ENCODE results near the gene TMEM269. TPM values are rescaled to one million over a fixed set of nuclear protein-coding genes. Genes with fewer than 3 reads are reported as not detected.

TMEM269 gene
- total and polyA plus RNA-seq, 5 experiments from 2014 or later = 0.06 to 1.0 (median 0.49) TPM; not detected in 2

DNA sequence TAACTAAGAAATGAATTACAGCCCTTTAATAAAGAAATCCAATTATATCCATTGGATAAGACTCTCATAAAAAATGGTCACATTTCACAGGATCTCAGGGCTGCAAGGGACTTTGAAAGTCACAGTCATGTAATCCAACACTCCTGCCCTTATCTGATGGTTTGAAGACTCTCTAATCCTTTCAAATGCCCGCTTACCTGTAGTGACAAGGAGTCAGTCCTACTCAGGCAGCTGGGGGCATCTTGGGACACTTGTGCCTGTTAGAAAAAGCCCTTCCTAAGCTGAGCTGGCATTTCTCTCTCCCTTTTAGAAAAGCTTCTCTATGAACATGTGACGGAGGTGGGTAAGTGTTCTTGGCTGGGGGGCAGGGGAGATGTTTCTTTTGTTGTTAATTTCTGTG lies 50.6 kb downstream of the TMEM269 start:
- H3K4me3 Mint-ChIP-seq = no peak overlapping the region
- ATAC-seq = no peak
- H3K27ac Mint-ChIP-seq = peak overlapping the region in 1 of 10 donors; percentile 33
- H3K4me1 Mint-ChIP-seq = peaks cover 0 to 3% (median 1%) of the 10 kb centered on the region in 4 donors
- no peak for DNase-seq
- peaks cover 0 to 7% (median 0%) of the 10 kb centered on the region in 3 donors for H3K36me3 Mint-ChIP-seq
- H3K27me3 Mint-ChIP-seq = no peaks in the 10 kb centered on the region
- no peaks in the 10 kb centered on the region for H3K9me3 Mint-ChIP-seq
- POLR2A ChIA-PET = no interaction called here

DNA sequence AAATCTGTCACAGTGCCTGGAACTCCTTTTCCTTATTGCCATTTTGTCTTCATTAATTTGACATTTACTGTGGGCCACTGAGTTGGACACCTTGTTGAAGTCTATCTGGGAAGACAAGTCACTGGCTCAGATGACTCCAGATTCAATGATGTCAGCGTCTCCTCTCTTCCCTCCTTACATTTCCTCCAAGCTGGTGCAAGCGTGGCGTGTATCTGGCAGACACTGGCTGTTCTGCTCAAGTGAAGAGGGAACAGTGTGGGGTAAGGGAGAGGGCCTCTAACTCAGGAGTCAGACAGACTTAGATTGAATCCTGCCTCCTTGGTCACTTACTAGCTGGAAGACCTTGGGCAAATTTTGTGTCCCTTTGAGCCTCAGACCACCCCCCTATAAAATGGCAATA lies 52.9 kb downstream of the TMEM269 start:
- Mint-ChIP-seq H3K27me3 (no peaks in the 10 kb centered on the region), H3K27ac (peak overlapping the region in 1 of 10 donors; percentile 19), H3K4me1 (peaks cover 0 to 3% (median 1%) of the 10 kb centered on the region in 4 donors), H3K9me3 (no peaks in the 10 kb centered on the region), H3K36me3 (peaks cover 0 to 2% (median 0%) of the 10 kb centered on the region in 3 donors), H3K4me3 (no peak overlapping the region)
- POLR2A ChIA-PET = interaction anchor here (1.4 kb wide), 1 partner anchor 9 kb away, joined by 6 read pairs; the partner anchor contains the start of gene ZNF691
- ATAC-seq = no peak
- no peak for DNase-seq

DNA sequence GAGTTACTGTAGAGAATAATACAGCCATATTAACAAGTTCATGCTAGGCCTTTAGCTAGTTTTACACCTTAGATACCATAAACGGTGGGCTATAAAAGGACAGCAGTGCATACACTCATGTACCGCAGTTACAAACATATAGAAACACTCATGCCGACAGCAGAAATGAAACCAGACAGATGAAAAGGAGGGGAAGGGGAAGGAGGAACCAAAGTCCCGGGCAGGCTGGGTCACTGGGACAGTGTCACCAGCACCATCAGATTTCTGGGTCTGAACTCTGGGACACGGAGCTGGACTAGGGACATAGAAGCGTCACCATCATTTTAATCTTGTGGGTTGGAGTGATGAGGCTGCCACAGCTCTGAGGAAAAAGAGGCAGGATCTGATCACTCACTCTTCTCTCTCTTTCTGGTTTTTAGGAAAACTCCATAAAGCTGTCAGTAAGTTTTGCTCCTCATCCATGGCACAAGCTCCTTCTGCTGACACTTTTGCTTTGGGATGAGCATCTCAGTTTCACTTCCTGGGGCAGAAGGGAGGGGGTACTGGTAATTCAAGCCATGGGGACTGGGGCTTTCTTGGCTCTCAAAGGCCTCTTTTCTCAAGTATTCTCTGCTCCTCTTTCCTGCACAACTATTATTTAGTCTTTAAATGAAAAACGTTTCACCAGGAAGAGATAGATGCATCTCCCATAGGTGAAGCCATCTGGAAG lies 53.8 kb downstream of the TMEM269 start:
- ATAC-seq (no peak), DNase-seq (no peak)
- Mint-ChIP-seq H3K4me1 (peaks cover 0 to 5% (median 1%) of the 10 kb centered on the region in 4 donors), H3K4me3 (no peak overlapping the region), H3K27me3 (no peaks in the 10 kb centered on the region), H3K9me3 (no peaks in the 10 kb centered on the region), H3K36me3 (peaks cover 0 to 4% (median 0%) of the 10 kb centered on the region in 3 donors), H3K27ac (no peak overlapping the region)
- POLR2A ChIA-PET = interaction anchor here (1.4 kb wide), 1 partner anchor 8 kb away, joined by 6 read pairs; the partner anchor contains the start of gene ZNF691

DNA sequence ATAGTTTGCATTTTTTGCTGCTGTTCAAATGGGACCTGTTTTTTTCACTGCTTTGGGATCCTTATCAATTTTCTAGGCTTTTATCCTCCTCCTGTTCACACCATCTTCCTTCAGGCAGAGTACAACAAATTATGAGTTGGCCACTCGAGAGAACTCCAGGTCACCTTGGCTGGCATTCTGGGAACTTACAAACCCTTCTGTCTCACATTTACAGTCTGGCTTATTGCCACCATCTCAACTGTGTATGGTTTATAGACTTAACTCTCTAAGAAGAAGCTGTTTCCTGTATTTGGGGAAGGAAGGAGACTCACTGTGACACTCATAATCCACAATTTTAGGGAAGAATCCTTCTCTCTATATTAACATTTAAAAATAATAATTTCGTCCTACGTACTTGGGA lies 56.2 kb downstream of the TMEM269 start:
- POLR2A ChIA-PET = no interaction called here
- Mint-ChIP-seq H3K27me3 (no peaks in the 10 kb centered on the region), H3K27ac (no peak overlapping the region), H3K4me3 (no peak overlapping the region), H3K9me3 (no peaks in the 10 kb centered on the region), H3K4me1 (peaks cover 0 to 9% (median 4%) of the 10 kb centered on the region in 4 donors), H3K36me3 (peaks cover 0 to 4% (median 0%) of the 10 kb centered on the region in 3 donors)
- no peak for DNase-seq
- ATAC-seq = no peak

GRCh38 chr1:42841440-42842147 lies 56.8 kb downstream of the TMEM269 start:
- H3K36me3 Mint-ChIP-seq = peaks cover 0 to 4% (median 0%) of the 10 kb centered on the region in 3 donors
- no peaks in the 10 kb centered on the region for H3K27me3 Mint-ChIP-seq
- H3K9me3 Mint-ChIP-seq = no peaks in the 10 kb centered on the region
- DNase-seq (no peak), ATAC-seq (no peak)
- H3K4me3 Mint-ChIP-seq = no peak overlapping the region
- H3K27ac Mint-ChIP-seq = no peak overlapping the region
- POLR2A ChIA-PET = no interaction called here
- peaks cover 0 to 10% (median 7%) of the 10 kb centered on the region in 4 donors for H3K4me1 Mint-ChIP-seq

DNA sequence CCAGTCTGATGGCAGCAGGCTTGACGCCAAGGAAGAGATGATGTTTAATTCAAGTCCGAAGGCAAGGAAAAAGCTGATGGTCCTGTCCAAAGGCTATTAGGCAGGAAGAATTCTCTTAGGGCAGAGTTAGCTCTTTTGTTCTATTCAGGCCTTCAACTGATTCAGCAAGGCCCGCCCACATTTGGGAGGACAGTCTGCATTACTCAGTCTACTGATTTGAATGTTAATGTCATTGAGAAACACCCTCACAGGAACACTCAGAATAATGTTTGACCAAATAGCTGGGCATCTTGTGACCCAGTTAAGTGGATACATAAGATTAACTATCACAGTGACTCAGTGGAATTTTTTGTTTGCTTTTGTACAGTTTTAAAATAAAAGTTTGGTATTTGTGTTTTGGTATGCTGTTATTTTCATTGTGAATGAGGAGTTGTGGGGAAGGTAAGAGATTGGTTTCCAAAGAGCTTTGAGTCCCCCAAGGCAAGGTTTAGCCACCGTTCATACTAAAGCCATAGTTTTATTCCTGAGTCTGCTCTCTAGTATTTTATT lies 59.9 kb downstream of the TMEM269 start:
- H3K4me1 Mint-ChIP-seq = peaks cover 24 to 37% (median 28%) of the 10 kb centered on the region in 4 donors
- no peak overlapping the region for H3K4me3 Mint-ChIP-seq
- H3K27me3 Mint-ChIP-seq = no peaks in the 10 kb centered on the region
- H3K27ac Mint-ChIP-seq = no peak overlapping the region
- DNase-seq (no peak), ATAC-seq (no peak)
- POLR2A ChIA-PET = interaction anchor here (1.0 kb wide), 1 partner anchor 28 kb away, joined by 4 read pairs; the partner anchor contains the start of gene ERMAP
- H3K9me3 Mint-ChIP-seq = peaks cover 0 to under 1% (median 0%) of the 10 kb centered on the region in 9 donors
- H3K36me3 Mint-ChIP-seq = peaks cover under 1 to 6% (median 6%) of the 10 kb centered on the region in 3 donors

DNA sequence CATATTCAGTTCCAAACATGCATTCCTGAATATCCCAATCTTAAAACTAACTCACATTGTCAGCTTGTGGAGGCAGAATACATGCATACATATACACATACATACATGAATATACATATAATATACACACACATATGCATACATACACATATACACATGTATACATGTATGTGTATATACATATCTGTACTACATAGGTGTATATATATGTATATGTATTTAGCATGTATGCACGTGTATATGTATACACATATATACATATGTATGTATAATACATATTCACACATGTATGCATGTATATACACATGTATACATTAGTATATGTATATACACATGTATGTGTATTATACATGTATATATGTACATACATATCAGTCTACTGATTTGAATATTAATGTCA lies 60.4 kb downstream of the TMEM269 start:
- Mint-ChIP-seq H3K4me3 (no peak overlapping the region), H3K4me1 (peaks cover 28 to 40% (median 32%) of the 10 kb centered on the region in 4 donors), H3K27ac (no peak overlapping the region), H3K27me3 (no peaks in the 10 kb centered on the region), H3K9me3 (peaks cover 0 to 5% (median 0%) of the 10 kb centered on the region in 9 donors), H3K36me3 (peaks cover 5 to 10% (median 10%) of the 10 kb centered on the region in 3 donors)
- no peak for ATAC-seq
- POLR2A ChIA-PET = interaction anchor here (1.0 to 2.2 kb wide), 3 partner anchors 28 to 78 kb away, joined by 4 to 23 read pairs (median 22); partner anchors contain the start of genes C1orf50, ERMAP, P3H1 and SVBP
- no peak for DNase-seq

GRCh38 chr1:42845866-42846256 lies 61.1 kb downstream of the TMEM269 start:
- Mint-ChIP-seq H3K27me3 (no peaks in the 10 kb centered on the region), H3K4me1 (peaks cover 29 to 40% (median 32%) of the 10 kb centered on the region in 4 donors), H3K9me3 (peaks cover 0 to 9% (median 2%) of the 10 kb centered on the region in 9 donors), H3K36me3 (peaks cover 11 to 17% (median 16%) of the 10 kb centered on the region in 3 donors), H3K4me3 (peak overlapping the region; percentile 86 to 100 (median 96)), H3K27ac (peak overlapping the region; percentile 18 to 94 (median 91))
- peak in 1 of 2 donors; percentile 16 for ATAC-seq
- DNase-seq = peak in 1 of 10 donors; percentile 1
- POLR2A ChIA-PET = interaction anchor here (0.9 to 2.2 kb wide), 9 partner anchors 8 to 804 kb away, joined by 3 to 23 read pairs (median 5); partner anchors contain the start of genes C1orf50, ERMAP, KDM4A and P3H1

DNA sequence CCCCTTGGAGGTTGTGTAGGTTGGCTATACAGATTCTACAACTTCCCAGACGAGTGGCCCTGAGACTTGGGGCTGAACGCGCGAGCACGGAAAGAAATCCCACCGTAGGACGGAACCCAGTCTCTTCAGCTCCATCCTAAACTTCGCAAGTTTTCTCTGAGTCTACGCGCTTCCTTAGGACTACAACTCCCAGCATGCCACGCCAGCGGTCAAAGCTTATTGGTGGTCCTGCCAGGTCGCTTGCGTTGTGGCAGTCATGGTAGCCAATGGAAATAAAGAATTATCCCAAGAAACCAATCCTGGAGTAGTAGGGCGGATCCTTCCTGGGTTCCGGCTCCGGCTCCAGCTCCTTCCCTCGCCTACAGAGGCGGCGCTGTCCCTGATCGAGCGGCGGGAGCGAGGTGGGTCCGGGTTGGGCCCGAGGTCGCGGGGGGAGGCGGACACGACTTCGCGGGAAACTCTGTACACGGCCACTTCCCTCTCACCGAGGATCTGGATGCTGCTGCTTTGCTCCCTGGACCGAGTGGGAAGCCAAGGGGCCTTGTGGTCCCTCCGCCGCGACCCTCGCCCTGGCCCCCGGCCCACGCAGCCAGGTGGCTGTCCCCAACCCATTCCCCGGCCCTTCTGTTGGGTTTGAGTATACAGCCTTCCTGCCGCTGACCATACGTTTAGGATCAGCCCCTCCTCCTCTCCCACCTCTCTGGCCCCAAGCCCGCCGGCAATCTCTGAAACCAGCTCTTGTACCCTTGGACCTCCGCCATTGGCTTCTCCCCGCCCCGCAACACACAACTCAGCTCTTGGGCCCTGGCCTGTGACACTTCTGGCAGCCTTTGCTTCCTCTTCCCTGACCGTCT lies 61.7 kb downstream of the TMEM269 start, which contains the start of gene ZNF691:
ZNF691 (plus strand) TSS at position 357 of the 854 bp plus-strand sequence. CDS start 3,046 bp downstream, outside the sequence.
- H3K27me3 Mint-ChIP-seq = no peaks in the 10 kb centered on the region
- H3K9me3 Mint-ChIP-seq = peaks cover 0 to 9% (median 3%) of the 10 kb centered on the region in 9 donors
- H3K27ac Mint-ChIP-seq = peak within 1 kb of the TSS; percentile 18 to 94 (median 92)
- peaks cover 29 to 40% (median 33%) of the 10 kb centered on the region in 4 donors for H3K4me1 Mint-ChIP-seq
- POLR2A ChIA-PET = interaction anchor here (0.9 to 2.2 kb wide), 10 partner anchors 8 to 804 kb away, joined by 3 to 23 read pairs (median 4); partner anchors contain the start of genes C1orf50, ERMAP, KDM4A and P3H1
- H3K4me3 Mint-ChIP-seq = peak within 1 kb of the TSS; percentile 86 to 100 (median 96)
- DNase-seq = peak; percentile 70 to 95 (median 86)
- H3K36me3 Mint-ChIP-seq = peaks cover 17 to 23% (median 22%) of the 10 kb centered on the region in 3 donors
- ATAC-seq = peak; percentile 98 to 99

DNA sequence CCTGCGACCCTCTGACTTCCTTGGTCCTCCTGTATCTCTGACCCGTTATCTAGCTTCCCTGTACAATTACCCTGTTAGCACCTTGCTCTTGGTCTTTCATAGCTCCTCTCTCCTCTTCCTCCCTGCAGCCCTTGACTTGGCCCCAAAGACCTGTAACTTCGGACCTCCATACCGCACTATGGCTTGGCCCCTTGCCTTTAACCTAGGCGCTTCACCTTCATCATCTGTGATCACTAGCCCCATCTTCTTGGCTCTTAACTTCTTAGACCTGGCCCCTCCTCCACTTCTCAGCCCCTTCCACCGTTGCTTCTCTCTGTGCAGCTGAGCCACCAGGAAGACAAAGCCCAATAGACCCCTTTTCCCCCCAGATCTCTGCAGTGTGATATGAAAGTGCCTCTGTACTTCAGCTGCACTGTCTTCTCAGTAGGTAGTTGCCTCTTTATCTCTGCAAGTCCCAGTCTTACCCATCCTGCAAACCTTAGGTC lies 62.4 kb downstream of the TMEM269 start:
- peaks cover 17 to 27% (median 26%) of the 10 kb centered on the region in 3 donors for H3K36me3 Mint-ChIP-seq
- peaks cover 29 to 41% (median 33%) of the 10 kb centered on the region in 4 donors for H3K4me1 Mint-ChIP-seq
- ATAC-seq (no peak), DNase-seq (peak in 3 of 10 donors; percentile 2 to 12 (median 7))
- POLR2A ChIA-PET = interaction anchor here (1.3 to 2.2 kb wide), 7 partner anchors 9 to 189 kb away, joined by 3 to 23 read pairs (median 6); partner anchors contain the start of genes C1orf50, ERMAP, P3H1 and PPIH
- peaks cover 0 to 10% (median 3%) of the 10 kb centered on the region in 9 donors for H3K9me3 Mint-ChIP-seq
- no peaks in the 10 kb centered on the region for H3K27me3 Mint-ChIP-seq
- H3K4me3 Mint-ChIP-seq = peak overlapping the region; percentile 86 to 100 (median 96)
- peak overlapping the region; percentile 18 to 94 (median 92) for H3K27ac Mint-ChIP-seq

Measured in naive thymus-derived CD8-positive, alpha-beta T cell (primary cell).